Nephron progenitor cell (in vitro differentiated cells): Measurements from ENCODE around the gene LCAT.

Source experiments
- DNase-seq: peaks from one replicate; pipeline ENCODE4 v3.0.0; 2021
- H3K27ac Mint-ChIP-seq: 2 replicates; pipeline ENCODE4 v1.8.0; 2021; ENCODE audit warnings: mild to moderate bottlenecking, moderate library complexity, mixed read lengths
- H3K27me3 Mint-ChIP-seq: 2 replicates; pipeline ENCODE4 v1.8.0; 2021; ENCODE audit warnings: mild to moderate bottlenecking, low read depth, mixed read lengths; ENCODE audit not compliant: poor library complexity
- H3K36me3 Mint-ChIP-seq: 2 replicates; pipeline ENCODE4 v1.8.0; 2021; ENCODE audit warnings: low read depth, mixed read lengths
- H3K4me1 Mint-ChIP-seq: 2 replicates; pipeline ENCODE4 v1.8.0; 2021; ENCODE audit warnings: mixed read lengths
- H3K4me3 Mint-ChIP-seq: 2 replicates; pipeline ENCODE4 v1.8.0; 2021; ENCODE audit warnings: mild to moderate bottlenecking, moderate library complexity, mixed read lengths
- H3K9me3 Mint-ChIP-seq: 2 replicates; pipeline ENCODE4 v1.8.0; 2021; ENCODE audit warnings: mild to moderate bottlenecking, moderate library complexity, mixed read lengths
- TF ChIP-seq, protein P1 (sequence below): fragments of 200-600 bp; sonication (generic); IDR thresholded peaks from 2 replicates; pipeline ENCODE4 v1.5.0; 2021; ENCODE audit warnings: antibody characterized with exemption

LCAT gene

DNA sequence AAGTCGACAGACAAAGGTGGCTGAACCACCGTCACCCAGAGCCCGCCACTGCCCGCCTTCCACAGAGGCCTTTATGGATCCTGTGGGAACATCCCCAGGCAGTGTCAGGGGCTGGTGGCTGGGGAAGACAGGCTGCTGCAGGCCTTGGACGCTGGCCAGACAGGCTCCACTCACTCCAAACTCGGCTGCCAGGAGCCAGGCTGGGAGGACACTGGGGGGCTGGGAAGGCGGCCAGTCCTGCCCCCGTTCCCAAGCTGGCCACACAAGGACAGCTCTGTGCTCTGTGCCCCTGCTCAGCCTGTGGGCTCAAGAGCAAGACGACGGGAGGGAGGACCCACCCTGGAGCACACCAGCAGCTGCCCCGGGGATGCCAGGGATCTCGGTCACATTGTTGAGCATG is 7.6 kb upstream of the LCAT start:
- no peak overlapping the region for H3K27ac Mint-ChIP-seq
- no peak for DNase-seq
- peaks cover 16% of the 10 kb centered on the region for H3K4me1 Mint-ChIP-seq
- peaks cover 3% of the 10 kb centered on the region for H3K27me3 Mint-ChIP-seq
- TF ChIP-seq, protein P1, sequence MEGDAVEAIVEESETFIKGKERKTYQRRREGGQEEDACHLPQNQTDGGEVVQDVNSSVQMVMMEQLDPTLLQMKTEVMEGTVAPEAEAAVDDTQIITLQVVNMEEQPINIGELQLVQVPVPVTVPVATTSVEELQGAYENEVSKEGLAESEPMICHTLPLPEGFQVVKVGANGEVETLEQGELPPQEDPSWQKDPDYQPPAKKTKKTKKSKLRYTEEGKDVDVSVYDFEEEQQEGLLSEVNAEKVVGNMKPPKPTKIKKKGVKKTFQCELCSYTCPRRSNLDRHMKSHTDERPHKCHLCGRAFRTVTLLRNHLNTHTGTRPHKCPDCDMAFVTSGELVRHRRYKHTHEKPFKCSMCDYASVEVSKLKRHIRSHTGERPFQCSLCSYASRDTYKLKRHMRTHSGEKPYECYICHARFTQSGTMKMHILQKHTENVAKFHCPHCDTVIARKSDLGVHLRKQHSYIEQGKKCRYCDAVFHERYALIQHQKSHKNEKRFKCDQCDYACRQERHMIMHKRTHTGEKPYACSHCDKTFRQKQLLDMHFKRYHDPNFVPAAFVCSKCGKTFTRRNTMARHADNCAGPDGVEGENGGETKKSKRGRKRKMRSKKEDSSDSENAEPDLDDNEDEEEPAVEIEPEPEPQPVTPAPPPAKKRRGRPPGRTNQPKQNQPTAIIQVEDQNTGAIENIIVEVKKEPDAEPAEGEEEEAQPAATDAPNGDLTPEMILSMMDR, result no peak
- H3K4me3 Mint-ChIP-seq, result no peak overlapping the region
- H3K9me3 Mint-ChIP-seq, result no peaks in the 10 kb centered on the region
- peaks cover 13% of the 10 kb centered on the region for H3K36me3 Mint-ChIP-seq

DNA sequence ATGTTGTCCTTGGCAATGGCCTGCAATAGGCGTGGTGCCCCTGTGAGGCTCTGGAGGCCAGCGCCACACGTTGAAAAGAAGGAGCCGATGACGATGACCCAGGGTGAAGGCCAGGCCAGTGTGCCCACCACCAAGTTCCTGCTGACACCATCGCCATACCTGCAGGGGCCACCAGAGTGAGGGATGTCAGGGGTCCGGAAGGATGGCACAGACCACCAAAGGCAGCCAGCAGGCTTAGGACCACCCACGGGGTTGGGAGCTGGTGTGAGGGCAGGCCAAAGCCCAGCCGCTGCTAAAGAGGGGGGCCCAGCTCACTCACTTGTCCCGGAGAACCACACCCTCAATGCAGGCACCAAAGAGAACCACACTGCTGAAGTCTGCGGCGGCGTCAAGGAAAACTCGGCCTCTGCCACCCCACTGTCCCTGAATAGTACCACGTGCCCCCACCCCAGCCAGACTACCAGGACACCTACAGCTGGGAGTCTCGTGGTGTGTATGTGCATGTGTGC is 6.5 kb upstream of the LCAT start:
- Mint-ChIP-seq H3K36me3 (peaks cover 13% of the 10 kb centered on the region), H3K27ac (no peak overlapping the region), H3K9me3 (no peaks in the 10 kb centered on the region), H3K4me3 (no peak overlapping the region), H3K27me3 (peaks cover 3% of the 10 kb centered on the region), H3K4me1 (peaks cover 15% of the 10 kb centered on the region)
- TF ChIP-seq, protein P1, result no peak
- no peak for DNase-seq

DNA sequence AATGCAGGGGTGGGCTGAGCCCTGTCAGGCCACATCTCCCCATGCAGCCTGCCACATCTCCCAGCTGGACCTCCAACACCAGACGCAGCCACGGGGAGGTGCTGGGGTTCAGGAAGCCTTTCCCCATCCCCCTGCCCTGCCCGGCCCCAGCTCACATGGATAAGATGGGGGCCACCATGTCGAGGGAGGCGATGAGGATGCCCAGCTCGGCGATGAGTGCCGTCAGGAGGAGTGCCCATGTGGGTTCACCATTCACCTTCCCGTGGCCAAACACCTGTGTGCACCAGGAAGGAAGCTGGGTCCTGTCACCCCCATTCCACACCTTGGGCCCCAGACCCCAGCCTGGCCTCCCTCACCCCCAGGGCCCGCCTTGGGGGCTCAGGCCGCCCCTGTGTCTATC is 5.7 kb upstream of the LCAT start:
- Mint-ChIP-seq H3K36me3 (peaks cover 13% of the 10 kb centered on the region), H3K27ac (no peak overlapping the region), H3K27me3 (peaks cover 3% of the 10 kb centered on the region), H3K4me1 (peaks cover 8% of the 10 kb centered on the region), H3K4me3 (no peak overlapping the region), H3K9me3 (no peaks in the 10 kb centered on the region)
- TF ChIP-seq, protein P1, result no peak
- DNase-seq, result no peak

DNA sequence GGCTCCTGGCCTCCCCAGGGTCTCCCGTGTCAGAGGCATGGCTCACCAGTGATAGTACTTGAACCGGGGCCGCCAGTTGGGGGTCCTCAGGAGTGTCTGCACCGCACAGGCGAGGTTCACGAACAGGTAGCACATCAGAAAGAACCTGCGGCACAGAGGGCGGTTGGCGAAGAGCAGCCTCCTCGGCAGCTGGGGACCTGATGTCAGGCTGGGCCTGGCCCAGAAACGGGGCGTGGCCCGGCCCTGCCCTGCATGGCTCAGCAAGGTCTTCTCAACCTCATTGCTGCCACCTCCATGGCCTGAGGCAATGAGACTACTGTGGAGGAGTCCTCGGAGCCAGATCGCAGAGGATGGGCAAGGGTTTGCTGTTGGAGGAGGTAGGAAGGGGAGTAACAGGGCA is 4.1 kb upstream of the LCAT start:
- Mint-ChIP-seq H3K9me3 (no peaks in the 10 kb centered on the region), H3K4me3 (no peak overlapping the region), H3K36me3 (peaks cover 5% of the 10 kb centered on the region), H3K4me1 (peaks cover 4% of the 10 kb centered on the region), H3K27ac (no peak overlapping the region), H3K27me3 (peaks cover 3% of the 10 kb centered on the region)
- TF ChIP-seq, protein P1, result no peak
- no peak for DNase-seq

DNA sequence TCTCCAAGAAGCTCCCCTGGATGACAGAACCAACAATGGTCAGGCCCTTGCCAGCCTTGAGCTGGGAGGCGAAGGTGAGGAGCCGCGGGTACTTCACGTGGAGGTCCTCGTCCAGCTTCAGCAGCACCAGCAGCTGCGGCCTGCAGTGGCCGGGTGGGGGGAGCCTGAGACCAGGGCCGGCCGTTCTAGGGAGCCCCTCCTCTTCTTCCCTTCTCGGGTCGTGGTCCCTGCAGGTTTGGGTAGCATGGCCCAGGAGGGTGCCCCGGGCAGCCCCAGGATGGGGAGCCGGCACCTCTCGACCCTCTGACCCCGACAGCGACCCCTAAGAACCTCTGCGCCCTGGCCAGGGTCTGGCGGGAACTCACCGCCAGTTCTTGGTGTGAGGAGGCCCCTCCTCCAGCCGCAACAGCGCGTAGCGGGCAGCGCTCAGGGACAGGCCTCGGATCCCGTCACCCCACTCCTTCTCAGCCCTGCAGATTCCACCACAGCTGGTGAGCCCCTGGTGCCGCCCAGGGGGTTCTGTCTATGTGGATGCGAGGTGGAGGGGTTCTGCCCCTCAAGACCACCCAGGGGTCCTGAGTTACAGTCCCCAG is 3.1 kb upstream of the LCAT start:
- DNase-seq, result no peak
- Mint-ChIP-seq H3K36me3 (peaks cover 5% of the 10 kb centered on the region), H3K4me3 (no peak overlapping the region), H3K9me3 (no peaks in the 10 kb centered on the region), H3K27me3 (peaks cover 3% of the 10 kb centered on the region), H3K4me1 (peaks cover 7% of the 10 kb centered on the region), H3K27ac (no peak overlapping the region)
- TF ChIP-seq, protein P1, result no peak

DNA sequence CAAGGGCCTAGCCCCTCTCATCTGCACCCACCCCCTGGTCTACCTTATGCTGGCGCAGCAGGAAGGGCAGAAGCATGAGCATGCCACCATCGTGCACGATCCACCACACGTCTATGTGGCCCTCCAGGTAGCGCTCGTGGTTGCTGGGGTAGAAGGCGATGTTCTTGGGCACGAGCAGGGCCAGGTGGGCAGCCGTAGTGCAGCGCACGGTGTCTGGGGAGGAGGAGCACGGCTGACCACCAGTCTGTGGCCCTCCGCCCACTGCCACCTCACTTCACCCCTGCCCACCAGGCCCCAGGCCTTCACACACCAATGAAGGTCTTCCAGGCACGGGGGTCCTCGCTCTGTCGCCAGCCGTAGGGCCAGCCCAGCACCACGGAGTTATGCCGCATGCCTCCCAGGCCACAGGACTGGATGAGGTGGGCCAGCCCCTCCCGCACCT is 2.2 kb upstream of the LCAT start:
- Mint-ChIP-seq H3K27me3 (no peaks in the 10 kb centered on the region), H3K9me3 (no peaks in the 10 kb centered on the region), H3K4me1 (peaks cover 15% of the 10 kb centered on the region), H3K36me3 (peaks cover 5% of the 10 kb centered on the region), H3K27ac (no peak overlapping the region), H3K4me3 (no peak overlapping the region)
- no peak for DNase-seq
- TF ChIP-seq, protein P1, result no peak
